ENCODE measurements around the gene SULT2B1. TPM values are rescaled to one million over a fixed set of nuclear protein-coding genes. Genes with fewer than 3 reads are reported as not detected.
A peak's percentile ranks its signal among the peaks of the same experiment; 100 is the strongest.

The SULT2B1 gene
- total RNA-seq, 1 donor from 2014 or later: 1.6 TPM

DNA sequence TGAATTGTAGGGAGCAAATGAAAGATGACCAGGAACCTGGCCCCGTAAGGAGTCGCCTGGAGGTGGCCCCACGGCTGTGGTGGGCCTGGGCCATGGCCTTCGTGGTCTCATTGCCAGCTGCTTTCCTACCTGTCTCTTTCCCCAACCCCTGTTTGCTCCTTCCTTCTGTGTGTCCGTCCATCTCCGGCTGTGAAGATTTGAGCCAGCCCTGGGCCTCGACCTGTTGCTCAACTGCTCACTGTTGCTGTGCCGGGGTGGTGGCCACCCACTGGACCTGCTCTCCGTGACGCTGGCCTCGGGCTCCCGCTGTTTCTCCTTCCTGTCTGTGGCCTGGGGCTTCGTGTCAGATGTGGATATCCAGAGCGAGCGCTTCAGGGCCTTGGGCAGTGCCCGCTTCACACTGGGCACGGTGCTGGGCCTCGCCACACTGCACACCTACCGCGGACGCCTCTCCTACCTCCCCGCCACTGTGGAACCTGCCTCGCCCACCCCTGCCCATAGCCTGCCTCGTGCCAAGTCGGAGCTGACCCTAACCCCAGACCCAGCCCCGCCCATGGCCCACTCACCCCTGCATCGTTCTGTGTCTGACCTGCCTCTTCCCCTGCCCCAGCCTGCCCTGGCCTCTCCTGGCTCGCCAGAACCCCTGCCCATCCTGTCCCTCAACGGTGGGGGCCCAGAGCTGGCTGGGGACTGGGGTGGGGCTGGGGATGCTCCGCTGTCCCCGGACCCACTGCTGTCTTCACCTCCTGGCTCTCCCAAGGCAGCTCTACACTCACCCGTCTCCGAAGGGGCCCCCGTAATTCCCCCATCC is 76.7 kb downstream of the SULT2B1 start:
- Histone ChIP-seq H3F3A (ENCODE audit: low read depth) (peaks cover 42% of the 10 kb centered on the region), H3K79me2 (ENCODE audit: low read depth) (peaks cover 22% of the 10 kb centered on the region), H3K4me3 (no peak overlapping the region), H3K4me1 (peaks cover 11% of the 10 kb centered on the region), H3K4me2 (no peak overlapping the region), H3K27me3 (no peaks in the 10 kb centered on the region), H3K27ac (no peak overlapping the region), H3K36me3 (no peaks in the 10 kb centered on the region), H4K20me1 (ENCODE audit: low read depth) (peaks cover 43% of the 10 kb centered on the region), H3K9ac (no peak overlapping the region), H2AFZ (replicated peaks) (no peak overlapping the region), H3K9me3 (ENCODE audit: low read depth) (no peaks in the 10 kb centered on the region)
- H3K36me3 Mint-ChIP-seq: peaks cover 2% of the 10 kb centered on the region
- H3K9me3 Mint-ChIP-seq: no peaks in the 10 kb centered on the region
- no peak for TF ChIP-seq EZH2phosphoT487 (IDR thresholded peaks at IDR 0.05)
- no peak for TF ChIP-seq EZH2 (IDR thresholded peaks at IDR 0.05)
- TF ChIP-seq CTCF (IDR thresholded peaks at IDR 0.05): no peak
- peaks cover 4% of the 10 kb centered on the region for H3K27me3 Mint-ChIP-seq (ENCODE audit: insufficient read depth, low read depth)
- H3K27ac Mint-ChIP-seq: peak overlapping the region; percentile 26
- H3K4me1 Mint-ChIP-seq: peaks cover 55% of the 10 kb centered on the region
- peak overlapping the region; percentile 30 for H3K4me3 Mint-ChIP-seq
- DNase-seq (ENCODE audit: low spot score): no peak

DNA sequence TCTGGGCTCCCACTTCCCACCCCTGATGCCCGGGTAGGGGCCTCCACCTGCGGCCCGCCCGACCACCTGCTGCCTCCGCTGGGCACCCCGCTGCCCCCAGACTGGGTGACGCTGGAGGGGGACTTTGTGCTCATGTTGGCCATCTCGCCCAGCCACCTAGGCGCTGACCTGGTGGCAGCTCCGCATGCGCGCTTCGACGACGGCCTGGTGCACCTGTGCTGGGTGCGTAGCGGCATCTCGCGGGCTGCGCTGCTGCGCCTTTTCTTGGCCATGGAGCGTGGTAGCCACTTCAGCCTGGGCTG is 77.3 kb downstream of the SULT2B1 start:
- no peak for DNase-seq (ENCODE audit: low spot score)
- TF ChIP-seq EZH2phosphoT487 (IDR thresholded peaks at IDR 0.05): no peak
- peaks cover 15% of the 10 kb centered on the region for H3K4me1 ChIP-seq
- Mint-ChIP-seq H3K4me1 (peaks cover 57% of the 10 kb centered on the region), H3K36me3 (peaks cover 2% of the 10 kb centered on the region), H3K4me3 (no peak overlapping the region), H3K27ac (no peak overlapping the region), H3K27me3 (ENCODE audit: insufficient read depth, low read depth) (peaks cover 4% of the 10 kb centered on the region), H3K9me3 (no peaks in the 10 kb centered on the region)
- H3F3A ChIP-seq (ENCODE audit: low read depth): peaks cover 40% of the 10 kb centered on the region
- no peak overlapping the region for H3K9ac ChIP-seq
- H3K27ac ChIP-seq: peak overlapping the region; percentile 41
- H4K20me1 ChIP-seq (ENCODE audit: low read depth): peaks cover 49% of the 10 kb centered on the region
- H3K27me3 ChIP-seq: no peaks in the 10 kb centered on the region
- no peak overlapping the region for H2AFZ ChIP-seq (replicated peaks)
- H3K9me3 ChIP-seq (ENCODE audit: low read depth): no peaks in the 10 kb centered on the region
- H3K79me2 ChIP-seq (ENCODE audit: low read depth): peaks cover 22% of the 10 kb centered on the region
- H3K4me3 ChIP-seq: no peak overlapping the region
- H3K4me2 ChIP-seq: peak overlapping the region; percentile 70
- no peaks in the 10 kb centered on the region for H3K36me3 ChIP-seq

DNA sequence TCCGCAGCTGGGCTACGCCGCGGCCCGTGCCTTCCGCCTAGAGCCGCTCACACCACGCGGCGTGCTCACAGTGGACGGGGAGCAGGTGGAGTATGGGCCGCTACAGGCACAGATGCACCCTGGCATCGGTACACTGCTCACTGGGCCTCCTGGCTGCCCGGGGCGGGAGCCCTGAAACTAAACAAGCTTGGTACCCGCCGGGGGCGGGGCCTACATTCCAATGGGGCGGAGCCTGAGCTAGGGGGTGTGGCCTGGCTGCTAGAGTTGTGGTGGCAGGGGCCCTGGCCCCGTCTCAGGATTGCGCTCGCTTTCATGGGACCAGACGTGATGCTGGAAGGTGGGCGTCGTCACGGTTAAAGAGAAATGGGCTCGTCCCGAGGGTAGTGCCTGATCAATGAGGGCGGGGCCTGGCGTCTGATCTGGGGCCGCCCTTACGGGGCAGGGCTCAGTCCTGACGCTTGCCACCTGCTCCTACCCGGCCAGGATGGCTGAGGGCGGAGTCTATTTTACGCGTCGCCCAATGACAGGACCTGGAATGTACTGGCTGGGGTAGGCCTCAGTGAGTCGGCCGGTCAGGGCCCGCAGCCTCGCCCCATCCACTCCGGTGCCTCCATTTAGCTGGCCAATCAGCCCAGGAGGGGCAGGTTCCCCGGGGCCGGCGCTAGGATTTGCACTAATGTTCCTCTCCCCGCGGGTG is 77.8 kb downstream of the SULT2B1 start:
- no peak overlapping the region for H2AFZ ChIP-seq (replicated peaks)
- TF ChIP-seq EZH2phosphoT487 (IDR thresholded peaks at IDR 0.05) (no peak), CTCF (IDR thresholded peaks at IDR 0.05) (no peak), EZH2 (IDR thresholded peaks at IDR 0.05) (no peak)
- DNase-seq (ENCODE audit: low spot score): peak; percentile 95
- H4K20me1 ChIP-seq (ENCODE audit: low read depth): peaks cover 46% of the 10 kb centered on the region
- H3K36me3 ChIP-seq: no peaks in the 10 kb centered on the region
- Mint-ChIP-seq H3K36me3 (peaks cover 2% of the 10 kb centered on the region), H3K4me1 (peaks cover 57% of the 10 kb centered on the region), H3K4me3 (peak overlapping the region; percentile 66), H3K9me3 (no peaks in the 10 kb centered on the region), H3K27me3 (ENCODE audit: insufficient read depth, low read depth) (peaks cover 4% of the 10 kb centered on the region), H3K27ac (no peak overlapping the region)
- peak overlapping the region; percentile 42 for H3K27ac ChIP-seq
- peaks cover 17% of the 10 kb centered on the region for H3K79me2 ChIP-seq (ENCODE audit: low read depth)
- H3K9ac ChIP-seq: no peak overlapping the region
- peaks cover 43% of the 10 kb centered on the region for H3F3A ChIP-seq (ENCODE audit: low read depth)
- H3K4me2 ChIP-seq: peak overlapping the region; percentile 70
- H3K4me1 ChIP-seq: peaks cover 18% of the 10 kb centered on the region
- no peaks in the 10 kb centered on the region for H3K9me3 ChIP-seq (ENCODE audit: low read depth)
- H3K4me3 ChIP-seq: peak overlapping the region; percentile 37
- no peaks in the 10 kb centered on the region for H3K27me3 ChIP-seq
